ENCODE data around the gene PSMC1.

The PSMC1 gene

DNA sequence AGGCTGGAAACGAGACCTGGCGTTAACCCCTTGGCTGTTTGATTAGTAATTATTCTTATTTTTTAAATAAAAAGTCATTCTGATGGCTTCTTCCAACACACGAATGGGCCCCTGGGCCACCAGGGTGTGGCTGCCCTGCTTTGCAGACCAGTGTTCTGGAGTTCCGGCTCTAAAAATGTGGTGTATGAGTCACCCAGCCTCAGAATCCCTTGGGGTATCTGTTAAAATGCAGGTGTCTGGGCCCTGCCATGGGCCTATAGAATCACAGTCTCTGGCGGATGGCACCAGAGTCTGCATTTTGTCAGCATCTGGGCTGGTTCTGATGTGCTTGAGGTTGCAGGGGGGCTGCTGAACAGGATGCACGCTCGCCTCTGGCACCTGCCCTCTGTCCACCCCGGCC is 2.5 kb upstream of the PSMC1 start:
- Histone ChIP-seq H3K27ac (ENCODE audit: low read length) (no peak overlapping the region), H3K27me3 (ENCODE audit: control insufficient read depth in 1 of 2, insufficient read depth in 2 of 2, low read length in 2 of 2) (no peaks in the 10 kb centered on the region), H3K36me3 (ENCODE audit: control insufficient read depth in 2 of 2, insufficient read depth in 2 of 2, low read length in 2 of 2) (no peaks in the 10 kb centered on the region), H3K4me3 (ENCODE audit: low read length in 2 of 2) (no peak overlapping the region), H3K9ac (ENCODE audit: low read length in 2 of 2) (no peak overlapping the region), H3K4me1 (ENCODE audit: control insufficient read depth, insufficient read depth, low read length) (no peaks in the 10 kb centered on the region), H3K9me3 (ENCODE audit: control insufficient read depth in 2 of 2, low read length in 2 of 2) (no peaks in the 10 kb centered on the region)

- Histone ChIP-seq H3K4me3 (ENCODE audit: low read length in 2 of 2) (peak overlapping the region; percentile 94 to 98), H3K9me3 (ENCODE audit: control insufficient read depth in 2 of 2, low read length in 2 of 2) (no peaks in the 10 kb centered on the region), H3K27me3 (ENCODE audit: control insufficient read depth in 1 of 2, insufficient read depth in 2 of 2, low read length in 2 of 2) (no peaks in the 10 kb centered on the region), H3K9ac (ENCODE audit: low read length in 2 of 2) (peak overlapping the region; percentile 91 to 95), H3K4me1 (ENCODE audit: control insufficient read depth, insufficient read depth, low read length) (no peaks in the 10 kb centered on the region), H3K27ac (ENCODE audit: low read length) (no peak overlapping the region), H3K36me3 (ENCODE audit: control insufficient read depth in 2 of 2, insufficient read depth in 2 of 2, low read length in 2 of 2) (peaks cover 4 to 5% of the 10 kb centered on the region in 2 donors)
These were observed 482 bp upstream of the PSMC1 start for GRCh38 chr14:90255871-90256270.

DNA sequence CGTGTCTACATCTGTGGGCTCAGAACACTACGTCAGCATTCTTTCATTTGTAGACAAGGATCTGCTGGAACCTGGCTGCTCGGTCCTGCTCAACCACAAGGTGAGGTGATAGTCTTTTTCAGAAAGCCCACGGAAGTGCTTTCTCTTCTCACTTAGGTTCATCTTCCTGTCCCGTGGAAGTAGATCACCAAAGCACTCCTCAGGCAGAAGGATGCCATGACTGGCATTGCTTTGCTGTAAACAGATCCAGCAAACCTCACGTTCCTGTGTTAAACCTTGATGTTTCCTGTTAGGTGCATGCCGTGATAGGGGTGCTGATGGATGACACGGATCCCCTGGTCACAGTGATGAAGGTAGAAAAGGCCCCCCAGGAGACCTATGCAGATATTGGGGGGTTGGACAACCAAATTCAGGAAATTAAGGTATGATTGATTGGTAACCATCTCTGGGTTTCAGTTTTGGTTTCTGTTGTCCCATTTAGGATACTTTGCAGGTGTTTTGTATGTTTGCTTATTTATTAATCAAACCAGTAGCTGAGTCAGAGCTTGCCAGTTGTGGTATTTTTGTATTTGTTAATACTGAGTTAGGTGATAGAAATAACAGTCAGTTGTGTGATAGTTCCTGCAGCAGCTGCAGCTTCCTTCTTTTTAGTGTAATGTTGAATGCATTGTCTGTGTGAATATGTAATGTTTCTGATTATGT is 7.5 kb downstream of the PSMC1 start:
- Histone ChIP-seq H3K4me1 (ENCODE audit: control insufficient read depth, insufficient read depth, low read length) (no peaks in the 10 kb centered on the region), H3K4me3 (ENCODE audit: low read length in 2 of 2) (no peak overlapping the region), H3K9ac (ENCODE audit: low read length in 2 of 2) (no peak overlapping the region), H3K27me3 (ENCODE audit: control insufficient read depth in 1 of 2, insufficient read depth in 2 of 2, low read length in 2 of 2) (no peaks in the 10 kb centered on the region), H3K9me3 (ENCODE audit: control insufficient read depth in 2 of 2, low read length in 2 of 2) (no peaks in the 10 kb centered on the region), H3K36me3 (ENCODE audit: control insufficient read depth in 2 of 2, insufficient read depth in 2 of 2, low read length in 2 of 2) (peaks cover 52 to 55% of the 10 kb centered on the region in 2 donors), H3K27ac (ENCODE audit: low read length) (no peak overlapping the region)

GRCh38 chr14:90266441-90267154 is 10.2 kb downstream of the PSMC1 start:
- Histone ChIP-seq H3K9me3 (ENCODE audit: control insufficient read depth in 2 of 2, low read length in 2 of 2) (no peaks in the 10 kb centered on the region), H3K4me3 (ENCODE audit: low read length in 2 of 2) (no peak overlapping the region), H3K27me3 (ENCODE audit: control insufficient read depth in 1 of 2, insufficient read depth in 2 of 2, low read length in 2 of 2) (no peaks in the 10 kb centered on the region), H3K36me3 (ENCODE audit: control insufficient read depth in 2 of 2, insufficient read depth in 2 of 2, low read length in 2 of 2) (peaks cover 56 to 67% of the 10 kb centered on the region in 2 donors), H3K4me1 (ENCODE audit: control insufficient read depth, insufficient read depth, low read length) (no peaks in the 10 kb centered on the region), H3K9ac (ENCODE audit: low read length in 2 of 2) (no peak overlapping the region), H3K27ac (ENCODE audit: low read length) (no peak overlapping the region)

DNA sequence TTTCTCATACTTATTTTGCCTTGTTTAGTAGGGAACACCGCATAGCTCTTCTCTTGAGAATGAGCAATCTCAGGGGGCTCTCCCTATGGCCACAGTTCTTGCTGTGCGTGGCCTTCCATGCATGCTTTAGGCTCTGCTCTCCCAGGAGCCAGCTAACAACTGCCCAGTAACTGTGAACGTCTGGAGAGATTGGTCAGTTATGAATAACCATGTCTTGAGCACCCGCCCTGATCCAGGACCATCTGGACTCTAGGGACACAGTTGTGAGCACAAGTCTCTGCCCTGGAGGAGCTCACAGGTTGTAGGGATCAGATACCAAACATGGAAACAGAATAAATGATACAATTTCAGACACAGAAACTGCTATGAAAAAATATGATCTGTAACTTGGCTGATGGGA is 12.1 kb downstream of the PSMC1 start:
- Histone ChIP-seq H3K27me3 (ENCODE audit: control insufficient read depth in 1 of 2, insufficient read depth in 2 of 2, low read length in 2 of 2) (no peaks in the 10 kb centered on the region), H3K4me3 (ENCODE audit: low read length in 2 of 2) (no peak overlapping the region), H3K4me1 (ENCODE audit: control insufficient read depth, insufficient read depth, low read length) (no peaks in the 10 kb centered on the region), H3K9ac (ENCODE audit: low read length in 2 of 2) (no peak overlapping the region), H3K27ac (ENCODE audit: low read length) (no peak overlapping the region), H3K9me3 (ENCODE audit: control insufficient read depth in 2 of 2, low read length in 2 of 2) (no peaks in the 10 kb centered on the region), H3K36me3 (ENCODE audit: control insufficient read depth in 2 of 2, insufficient read depth in 2 of 2, low read length in 2 of 2) (peaks cover 59 to 71% of the 10 kb centered on the region in 2 donors)

- no peak overlapping the region for H3K4me3 ChIP-seq (ENCODE audit: low read length in 2 of 2)
- H3K27me3 ChIP-seq (ENCODE audit: control insufficient read depth in 1 of 2, insufficient read depth in 2 of 2, low read length in 2 of 2): no peaks in the 10 kb centered on the region
- H3K4me1 ChIP-seq (ENCODE audit: control insufficient read depth, insufficient read depth, low read length): peaks cover 7% of the 10 kb centered on the region
- no peak overlapping the region for H3K9ac ChIP-seq (ENCODE audit: low read length in 2 of 2)
- peaks cover 34 to 48% of the 10 kb centered on the region in 2 donors for H3K36me3 ChIP-seq (ENCODE audit: control insufficient read depth in 2 of 2, insufficient read depth in 2 of 2, low read length in 2 of 2)
- H3K9me3 ChIP-seq (ENCODE audit: control insufficient read depth in 2 of 2, low read length in 2 of 2): no peaks in the 10 kb centered on the region
- no peak overlapping the region for H3K27ac ChIP-seq (ENCODE audit: low read length)
These were observed 16.2 kb downstream of the PSMC1 start for GRCh38 chr14:90272523-90272922.

- no peak overlapping the region for H3K4me3 ChIP-seq (ENCODE audit: low read length in 2 of 2)
- H3K9me3 ChIP-seq (ENCODE audit: control insufficient read depth in 2 of 2, low read length in 2 of 2): no peaks in the 10 kb centered on the region
- no peak overlapping the region for H3K9ac ChIP-seq (ENCODE audit: low read length in 2 of 2)
- H3K36me3 ChIP-seq (ENCODE audit: control insufficient read depth in 2 of 2, insufficient read depth in 2 of 2, low read length in 2 of 2): peaks cover 28 to 47% of the 10 kb centered on the region in 2 donors
- no peak overlapping the region for H3K27ac ChIP-seq (ENCODE audit: low read length)
- H3K4me1 ChIP-seq (ENCODE audit: control insufficient read depth, insufficient read depth, low read length): peaks cover 7% of the 10 kb centered on the region
- H3K27me3 ChIP-seq (ENCODE audit: control insufficient read depth in 1 of 2, insufficient read depth in 2 of 2, low read length in 2 of 2): no peaks in the 10 kb centered on the region
These were observed 17.2 kb downstream of the PSMC1 start for GRCh38 chr14:90273532-90273931.

- Histone ChIP-seq H3K9me3 (ENCODE audit: control insufficient read depth in 2 of 2, low read length in 2 of 2) (no peaks in the 10 kb centered on the region), H3K27ac (ENCODE audit: low read length) (no peak overlapping the region), H3K36me3 (ENCODE audit: control insufficient read depth in 2 of 2, insufficient read depth in 2 of 2, low read length in 2 of 2) (peaks cover 28 to 48% of the 10 kb centered on the region in 2 donors), H3K9ac (ENCODE audit: low read length in 2 of 2) (no peak overlapping the region), H3K27me3 (ENCODE audit: control insufficient read depth in 1 of 2, insufficient read depth in 2 of 2, low read length in 2 of 2) (no peaks in the 10 kb centered on the region), H3K4me3 (ENCODE audit: low read length in 2 of 2) (no peak overlapping the region), H3K4me1 (ENCODE audit: control insufficient read depth, insufficient read depth, low read length) (peaks cover 7% of the 10 kb centered on the region)
These were observed 17.7 kb downstream of the PSMC1 start for GRCh38 chr14:90274019-90274418.

DNA sequence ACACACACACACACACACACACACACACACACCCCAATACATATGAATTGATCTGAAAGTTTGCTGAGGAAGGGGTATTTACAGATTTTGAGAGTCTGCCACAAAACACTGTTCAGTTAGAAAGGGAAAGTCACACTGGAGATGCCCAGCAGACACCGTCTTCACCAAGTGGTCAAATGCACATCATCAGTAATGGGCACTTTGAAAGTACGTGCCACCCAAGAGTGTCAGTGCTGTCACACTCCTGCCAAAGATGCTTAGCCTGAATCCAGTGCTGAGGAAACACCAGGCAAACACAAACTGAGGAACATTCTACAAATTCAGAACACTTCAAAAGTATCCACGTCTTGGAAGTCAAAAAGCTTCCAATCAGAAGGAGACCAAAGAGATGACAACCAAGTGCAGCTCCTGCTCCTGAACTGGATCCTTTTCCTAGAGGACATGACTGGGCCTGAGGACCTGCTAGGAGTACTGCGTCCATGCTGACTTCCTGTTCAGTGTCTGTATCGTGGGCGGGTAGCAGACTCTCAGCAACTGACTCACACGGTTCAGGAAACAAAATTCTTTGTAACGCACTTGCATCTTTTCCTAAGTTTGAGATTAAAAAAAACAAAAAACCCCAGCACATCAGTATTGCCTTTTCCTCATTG is 18.6 kb downstream of the PSMC1 start:
- H3K4me1 ChIP-seq (ENCODE audit: control insufficient read depth, insufficient read depth, low read length): peaks cover 7% of the 10 kb centered on the region
- H3K9me3 ChIP-seq (ENCODE audit: control insufficient read depth in 2 of 2, low read length in 2 of 2): no peaks in the 10 kb centered on the region
- peaks cover 29 to 44% of the 10 kb centered on the region in 2 donors for H3K36me3 ChIP-seq (ENCODE audit: control insufficient read depth in 2 of 2, insufficient read depth in 2 of 2, low read length in 2 of 2)
- no peak overlapping the region for H3K4me3 ChIP-seq (ENCODE audit: low read length in 2 of 2)
- H3K9ac ChIP-seq (ENCODE audit: low read length in 2 of 2): no peak overlapping the region
- no peaks in the 10 kb centered on the region for H3K27me3 ChIP-seq (ENCODE audit: control insufficient read depth in 1 of 2, insufficient read depth in 2 of 2, low read length in 2 of 2)
- H3K27ac ChIP-seq (ENCODE audit: low read length): no peak overlapping the region

GRCh38 chr14:90275458-90275814 is 19.1 kb downstream of the PSMC1 start:
- H3K36me3 ChIP-seq (ENCODE audit: control insufficient read depth in 2 of 2, insufficient read depth in 2 of 2, low read length in 2 of 2): peaks cover 27 to 43% of the 10 kb centered on the region in 2 donors
- H3K4me3 ChIP-seq (ENCODE audit: low read length in 2 of 2): no peak overlapping the region
- no peaks in the 10 kb centered on the region for H3K27me3 ChIP-seq (ENCODE audit: control insufficient read depth in 1 of 2, insufficient read depth in 2 of 2, low read length in 2 of 2)
- no peaks in the 10 kb centered on the region for H3K9me3 ChIP-seq (ENCODE audit: control insufficient read depth in 2 of 2, low read length in 2 of 2)
- H3K4me1 ChIP-seq (ENCODE audit: control insufficient read depth, insufficient read depth, low read length): peaks cover 7% of the 10 kb centered on the region
- no peak overlapping the region for H3K27ac ChIP-seq (ENCODE audit: low read length)
- H3K9ac ChIP-seq (ENCODE audit: low read length in 2 of 2): no peak overlapping the region

DNA sequence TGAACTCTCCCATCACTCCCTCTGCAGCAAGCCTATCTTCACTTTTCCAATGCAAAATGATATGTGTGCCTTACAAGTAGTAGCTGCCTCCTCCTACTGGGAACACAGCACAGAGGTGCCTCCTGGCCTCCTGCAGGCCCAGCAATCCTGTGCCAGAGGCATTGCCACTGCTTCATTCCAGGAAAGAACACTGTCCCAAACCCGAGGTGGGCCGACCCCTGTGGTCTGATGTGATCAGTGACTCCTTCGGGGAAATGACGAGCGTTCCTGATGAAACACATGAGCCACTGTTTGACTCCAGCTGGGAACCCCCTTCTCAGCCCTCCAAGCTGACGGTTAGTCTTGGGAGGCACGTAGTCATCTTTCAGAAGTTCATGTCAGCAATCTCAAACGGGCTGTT is 19.5 kb downstream of the PSMC1 start:
- peaks cover 7% of the 10 kb centered on the region for H3K4me1 ChIP-seq (ENCODE audit: control insufficient read depth, insufficient read depth, low read length)
- H3K9ac ChIP-seq (ENCODE audit: low read length in 2 of 2): no peak overlapping the region
- no peak overlapping the region for H3K27ac ChIP-seq (ENCODE audit: low read length)
- H3K27me3 ChIP-seq (ENCODE audit: control insufficient read depth in 1 of 2, insufficient read depth in 2 of 2, low read length in 2 of 2): no peaks in the 10 kb centered on the region
- no peaks in the 10 kb centered on the region for H3K9me3 ChIP-seq (ENCODE audit: control insufficient read depth in 2 of 2, low read length in 2 of 2)
- H3K4me3 ChIP-seq (ENCODE audit: low read length in 2 of 2): no peak overlapping the region
- peaks cover 27 to 43% of the 10 kb centered on the region in 2 donors for H3K36me3 ChIP-seq (ENCODE audit: control insufficient read depth in 2 of 2, insufficient read depth in 2 of 2, low read length in 2 of 2)

All from stomach smooth muscle (tissue), 2 donors.